DMS53 treated with DMSO at 0.1 percent for 48 hours (cell line): Measurements from ENCODE around the gene ADARB2.

Source experiments
- DNase-seq: peaks from one replicate; lab custom pipeline; 2025; ENCODE audit not compliant: unreplicated experiment; lab: John Stamatoyannopoulos, UW

The ADARB2 gene

DNA sequence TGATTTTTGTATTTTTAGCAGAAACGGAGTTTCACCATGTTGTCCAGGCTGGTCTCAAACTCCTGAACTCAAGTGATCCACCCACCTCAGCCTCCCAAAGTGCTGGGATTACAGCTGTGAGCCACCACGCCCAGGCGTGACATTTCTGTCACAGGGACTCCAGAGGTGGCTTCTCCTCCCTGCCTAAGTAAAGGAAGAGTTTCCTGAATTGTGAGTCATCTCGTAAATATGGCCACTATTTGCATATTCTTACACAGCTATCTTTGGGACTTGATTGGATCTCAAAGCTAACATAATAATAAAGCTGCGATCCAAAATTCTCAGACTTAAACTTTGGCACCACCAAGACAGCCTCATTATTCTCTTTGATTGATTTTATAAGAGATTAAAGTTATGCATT is 50.1 kb downstream of the ADARB2 start:
- DNase-seq: no peak

DNA sequence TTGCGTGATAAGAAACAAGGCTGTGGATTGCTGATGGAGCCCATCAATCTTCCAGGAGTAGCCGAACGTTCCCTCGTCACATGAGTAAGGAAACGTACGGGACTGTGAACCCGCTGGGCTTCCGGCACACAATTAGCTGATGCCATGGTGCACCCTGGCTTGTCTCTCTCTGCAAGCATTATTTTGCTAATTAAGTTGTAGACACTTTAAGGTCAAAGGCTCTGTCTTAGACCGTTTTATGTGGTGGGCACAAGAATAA is 50.9 kb downstream of the ADARB2 start:
- no peak for DNase-seq

DNA sequence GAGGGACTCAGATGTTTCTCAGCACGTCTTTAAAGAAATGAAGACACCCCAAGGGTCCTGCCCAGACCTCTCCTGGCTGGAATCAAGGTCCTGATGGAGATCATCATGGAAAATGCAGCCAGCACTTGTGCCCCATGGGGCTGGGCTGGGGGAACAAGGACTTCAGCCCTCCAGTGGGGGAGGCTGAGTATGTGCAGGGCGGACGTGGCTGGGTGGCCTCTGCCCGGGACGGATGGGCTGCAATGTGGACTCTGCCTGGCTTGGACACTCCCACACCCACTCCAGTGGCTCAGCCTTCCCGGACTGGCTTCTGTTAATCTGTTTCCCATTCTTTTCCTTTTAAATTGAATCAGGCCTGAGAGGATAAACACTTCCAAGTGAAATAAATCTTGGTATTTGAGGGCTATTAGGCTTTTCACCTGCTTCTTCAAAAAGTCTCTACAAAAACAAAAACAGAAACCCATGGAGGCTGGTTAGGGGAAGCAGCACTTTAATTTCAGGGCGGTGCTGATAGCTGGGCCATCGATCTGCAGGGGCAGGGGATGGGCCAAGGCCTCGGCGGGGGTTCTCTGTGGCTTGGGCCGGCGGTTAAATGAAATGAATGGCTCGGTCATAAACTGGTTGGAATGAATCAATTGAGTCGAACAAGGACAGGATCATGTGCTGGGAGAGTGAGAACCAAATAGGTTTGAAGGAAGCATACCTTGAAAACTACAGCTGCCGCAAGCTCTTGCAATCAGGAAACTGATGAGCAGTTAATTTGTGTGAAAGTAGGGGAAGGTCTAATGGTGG is 51.4 kb downstream of the ADARB2 start:
- no peak for DNase-seq

DNA sequence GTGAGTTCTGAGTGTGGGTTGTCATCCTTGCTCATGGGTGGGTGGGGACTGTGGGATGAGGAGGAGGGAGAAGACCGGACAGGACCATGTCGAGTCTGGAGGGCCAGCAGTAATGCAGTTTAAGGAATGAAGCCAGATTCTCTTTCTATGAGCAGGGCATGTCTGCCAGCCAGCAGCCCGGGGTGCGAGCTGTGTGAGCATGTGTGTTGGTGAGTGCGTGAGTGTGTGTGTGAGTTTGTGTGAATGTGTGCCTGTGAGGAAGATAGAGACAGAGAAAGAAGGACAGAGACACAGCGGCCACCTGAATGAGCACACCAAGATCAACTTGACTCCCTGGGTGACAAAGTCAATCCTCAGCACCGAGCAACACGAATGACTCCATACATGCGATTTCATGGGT is 52.3 kb downstream of the ADARB2 start:
- DNase-seq: no peak

DNA sequence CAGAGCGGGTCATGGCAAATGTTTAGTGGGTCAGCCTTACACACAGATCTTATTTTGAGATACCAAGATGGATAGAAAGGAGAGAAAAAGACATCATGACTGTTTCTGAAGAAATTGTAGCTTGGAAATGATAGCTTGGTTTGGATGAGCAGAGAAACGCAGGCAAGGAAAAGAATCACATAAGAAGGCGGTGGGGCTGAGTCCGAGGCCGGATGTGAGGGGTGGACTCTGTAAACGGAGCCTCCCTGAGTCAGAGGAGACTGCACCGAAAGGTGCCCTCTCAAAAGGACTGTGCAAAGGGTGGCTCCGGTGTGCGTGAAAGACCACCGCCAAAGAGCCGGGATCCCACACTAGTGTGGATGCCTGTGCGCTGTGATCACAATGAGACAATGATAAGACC is 53.7 kb downstream of the ADARB2 start:
- no peak for DNase-seq

DNA sequence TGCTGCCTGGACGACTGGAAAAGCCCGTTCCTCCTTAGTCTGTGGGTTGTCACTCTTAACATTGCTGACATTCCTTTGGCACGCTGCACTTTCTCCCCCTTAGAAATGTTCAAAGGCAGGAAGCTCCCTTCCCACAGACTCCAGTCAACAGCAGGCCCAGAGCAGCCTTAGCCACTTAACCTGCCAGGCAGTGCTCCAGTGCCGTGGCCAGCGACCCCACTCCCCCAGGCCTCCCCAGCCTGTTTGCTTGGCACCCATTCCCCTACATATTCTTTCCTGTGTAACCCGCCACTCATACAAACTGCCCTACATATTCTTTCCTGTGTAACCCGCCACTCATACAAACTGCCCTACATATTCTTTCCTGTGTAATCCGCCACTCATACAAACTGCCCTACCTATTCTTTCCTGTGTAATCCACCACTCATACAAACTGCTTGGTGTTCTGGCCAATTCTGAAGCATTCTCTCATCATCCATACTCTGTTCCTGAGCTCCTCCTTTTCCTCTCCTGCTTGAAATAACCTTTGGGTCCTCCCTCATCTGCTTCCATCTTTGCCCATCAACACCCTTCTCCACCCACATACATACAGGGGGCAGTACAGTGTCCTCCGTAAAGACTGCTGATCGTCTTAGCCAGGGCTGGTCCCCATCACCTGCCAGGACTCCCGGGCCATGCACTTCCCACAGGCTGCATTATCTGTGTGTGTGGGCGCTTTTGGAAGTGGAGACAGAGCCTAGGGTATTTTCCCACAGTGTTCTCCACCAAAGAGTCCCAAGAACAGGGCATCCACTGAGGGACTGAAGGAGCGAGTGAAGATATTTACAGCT is 57.3 kb downstream of the ADARB2 start:
- no peak for DNase-seq

DNA sequence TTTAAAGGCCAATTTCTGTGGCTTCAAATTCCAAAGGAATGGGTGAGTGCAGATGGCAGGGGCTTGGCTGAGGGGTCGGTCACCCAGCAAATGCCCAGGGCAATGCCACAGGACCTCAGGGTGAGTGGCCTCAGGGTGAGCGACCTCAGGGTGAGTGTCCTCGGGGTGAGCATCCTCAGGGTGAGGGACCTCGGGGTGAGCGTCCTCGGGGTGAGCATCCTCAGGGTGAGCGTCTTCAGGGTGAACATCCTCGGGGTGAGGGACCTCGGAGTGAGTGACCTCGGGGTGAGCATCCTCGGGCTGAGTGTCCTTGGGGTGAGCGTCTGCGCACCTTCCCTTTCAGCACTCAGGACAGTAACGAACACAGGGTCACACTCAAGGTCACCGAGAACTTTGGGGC is 59.2 kb downstream of the ADARB2 start:
- no peak for DNase-seq

DNA sequence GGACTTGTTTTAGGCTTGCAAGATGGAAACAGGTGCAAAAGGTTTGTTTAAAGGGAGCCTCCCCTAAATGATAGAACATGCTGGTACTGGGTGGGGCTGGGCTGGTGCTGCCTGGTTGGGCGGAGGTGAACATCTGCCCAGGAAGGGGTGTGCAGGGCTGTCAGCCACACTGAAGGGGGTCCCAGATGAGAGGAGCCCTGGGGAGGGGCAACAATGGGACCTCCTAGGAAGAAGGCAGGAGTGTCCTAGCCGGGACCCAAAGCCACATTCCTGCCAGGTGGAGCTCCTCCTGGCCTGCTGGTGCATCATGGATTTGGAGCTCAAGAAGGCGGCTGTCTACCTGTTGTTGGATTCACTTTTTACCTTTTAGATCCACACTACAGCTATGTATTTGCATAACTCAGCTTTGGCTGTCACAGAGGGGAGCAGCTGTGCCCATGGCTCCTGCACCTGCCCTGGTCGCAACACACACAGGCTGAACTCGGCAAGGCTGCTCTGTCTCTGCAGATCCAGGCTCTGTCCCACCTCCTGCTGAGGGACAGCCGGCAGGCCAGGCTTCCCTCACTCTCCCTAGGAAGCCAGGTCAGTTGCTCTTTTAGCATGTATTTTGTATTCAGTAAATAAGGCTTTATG is 59.9 kb downstream of the ADARB2 start:
- no peak for DNase-seq

DNA sequence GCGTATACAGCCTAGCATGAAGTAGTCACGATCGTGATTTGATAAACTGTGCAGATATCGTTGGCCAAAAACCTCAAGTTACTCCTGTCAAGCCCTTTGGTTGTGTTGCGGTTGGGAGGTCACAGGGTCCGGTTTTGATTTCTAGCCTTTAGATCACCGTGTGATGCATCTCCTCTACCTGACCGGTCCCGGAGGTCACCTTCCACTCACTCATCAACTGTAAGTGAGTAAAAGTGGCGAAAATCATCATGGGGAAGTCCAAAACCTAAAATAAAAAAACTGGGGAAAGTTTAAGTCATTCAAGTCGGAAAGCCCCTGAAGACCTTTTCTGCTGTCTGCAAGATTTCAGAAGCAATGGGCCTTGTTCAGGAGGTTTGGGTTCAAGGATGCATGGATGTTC is 62.8 kb downstream of the ADARB2 start:
- no peak for DNase-seq

DNA sequence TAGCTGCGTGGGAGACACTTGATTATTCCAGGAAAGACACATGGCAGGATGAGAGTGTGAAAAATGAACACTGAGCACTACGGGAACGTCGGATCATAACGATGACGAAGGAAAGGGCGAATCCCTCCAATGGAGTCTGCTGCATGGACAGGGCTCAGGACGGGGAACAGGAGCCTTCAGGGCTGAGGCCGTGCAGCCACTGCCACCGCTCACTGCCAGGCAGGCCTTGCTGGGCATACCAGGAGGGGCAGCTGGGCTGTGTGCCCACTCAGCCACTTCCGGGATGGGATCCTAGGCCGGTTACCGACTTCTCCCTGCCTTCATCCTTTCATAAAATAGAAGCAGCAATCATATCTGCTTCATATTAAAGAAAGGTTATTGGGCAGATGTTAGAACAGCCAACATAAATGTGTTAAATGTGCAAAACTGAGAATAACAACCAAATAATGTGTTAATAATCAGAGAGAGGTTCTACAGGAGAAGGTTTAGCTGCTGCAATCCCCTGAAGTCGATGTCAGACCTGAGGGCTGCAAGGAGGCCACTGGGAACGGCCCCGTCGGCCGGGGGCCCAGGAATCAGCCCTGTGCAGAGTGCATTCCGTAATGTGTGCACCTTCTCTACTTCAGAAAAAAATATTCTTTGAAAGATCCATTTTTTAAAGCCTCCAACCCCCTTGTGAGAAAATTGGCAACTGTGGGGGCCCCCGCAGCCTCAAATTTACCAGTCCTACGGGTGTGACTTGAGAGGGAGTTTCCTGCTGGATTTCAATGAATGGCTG is 63.6 kb downstream of the ADARB2 start:
- DNase-seq: no peak

DNA sequence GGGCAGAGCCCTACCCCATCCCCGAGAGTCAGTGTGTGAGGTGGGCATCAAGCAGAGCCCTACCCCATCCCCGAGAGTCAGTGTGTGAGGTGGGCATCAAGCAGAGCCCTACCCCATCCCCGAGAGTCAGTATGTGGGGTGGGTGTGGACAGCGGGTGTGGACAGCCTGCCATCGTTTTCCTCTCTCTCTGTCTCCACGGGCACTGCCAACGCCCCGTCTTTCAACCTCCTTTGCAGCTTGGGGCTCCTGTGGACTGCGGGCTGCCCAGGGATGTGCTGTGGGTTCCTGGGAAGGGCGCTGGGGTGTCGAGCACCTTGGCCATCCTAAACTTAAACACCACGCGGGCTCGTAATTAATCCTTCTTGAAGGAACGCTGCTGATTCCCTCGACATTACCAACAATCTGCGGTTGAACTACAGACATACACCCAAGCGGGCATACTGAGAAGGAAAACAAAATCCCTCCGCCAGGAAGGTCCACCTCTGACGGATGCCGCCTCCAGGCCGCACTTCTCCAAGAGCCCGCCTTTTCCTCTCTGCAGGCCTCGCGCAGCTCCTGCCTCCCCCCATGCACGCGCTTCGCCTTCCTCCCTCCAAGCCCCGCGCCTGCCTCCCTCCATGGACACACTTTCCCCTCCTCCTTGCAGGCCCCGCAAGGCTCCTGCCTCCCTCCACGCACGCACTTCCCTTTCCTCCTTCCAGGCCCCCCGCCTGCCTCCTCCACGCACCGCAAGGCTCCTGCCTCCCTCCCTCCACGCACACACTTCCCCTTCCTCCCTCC is 65.1 kb downstream of the ADARB2 start:
- no peak for DNase-seq

DNA sequence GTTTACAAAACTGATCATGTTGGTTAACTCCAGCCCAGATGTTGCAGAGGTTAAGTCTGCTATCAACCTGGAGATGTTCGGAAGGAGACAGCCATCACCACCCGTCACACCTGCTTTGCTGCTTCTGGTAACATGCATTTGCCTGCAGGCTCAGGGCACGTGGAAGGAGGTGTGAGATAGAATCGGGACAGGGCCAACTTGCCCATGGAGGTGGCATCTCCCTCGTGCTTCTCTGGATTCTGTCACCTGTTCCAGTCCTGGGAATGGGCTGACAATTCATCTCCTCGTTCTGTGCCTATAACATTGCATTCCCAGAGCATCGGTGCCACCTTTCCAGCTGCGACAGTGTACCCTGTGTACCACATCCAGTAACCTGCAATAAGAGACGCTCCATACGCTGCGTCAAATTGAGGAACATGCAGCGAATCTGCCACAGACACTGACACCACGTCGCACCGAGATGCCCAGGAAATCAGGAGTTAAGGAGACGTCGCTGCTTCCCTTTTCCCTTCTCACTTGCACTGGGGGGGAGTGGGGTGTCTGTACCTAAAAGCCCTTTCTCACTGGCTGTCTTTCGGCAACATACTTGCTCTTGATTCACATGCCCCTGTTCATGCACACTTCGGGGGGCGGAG is 65.8 kb downstream of the ADARB2 start:
- no peak for DNase-seq

DNA sequence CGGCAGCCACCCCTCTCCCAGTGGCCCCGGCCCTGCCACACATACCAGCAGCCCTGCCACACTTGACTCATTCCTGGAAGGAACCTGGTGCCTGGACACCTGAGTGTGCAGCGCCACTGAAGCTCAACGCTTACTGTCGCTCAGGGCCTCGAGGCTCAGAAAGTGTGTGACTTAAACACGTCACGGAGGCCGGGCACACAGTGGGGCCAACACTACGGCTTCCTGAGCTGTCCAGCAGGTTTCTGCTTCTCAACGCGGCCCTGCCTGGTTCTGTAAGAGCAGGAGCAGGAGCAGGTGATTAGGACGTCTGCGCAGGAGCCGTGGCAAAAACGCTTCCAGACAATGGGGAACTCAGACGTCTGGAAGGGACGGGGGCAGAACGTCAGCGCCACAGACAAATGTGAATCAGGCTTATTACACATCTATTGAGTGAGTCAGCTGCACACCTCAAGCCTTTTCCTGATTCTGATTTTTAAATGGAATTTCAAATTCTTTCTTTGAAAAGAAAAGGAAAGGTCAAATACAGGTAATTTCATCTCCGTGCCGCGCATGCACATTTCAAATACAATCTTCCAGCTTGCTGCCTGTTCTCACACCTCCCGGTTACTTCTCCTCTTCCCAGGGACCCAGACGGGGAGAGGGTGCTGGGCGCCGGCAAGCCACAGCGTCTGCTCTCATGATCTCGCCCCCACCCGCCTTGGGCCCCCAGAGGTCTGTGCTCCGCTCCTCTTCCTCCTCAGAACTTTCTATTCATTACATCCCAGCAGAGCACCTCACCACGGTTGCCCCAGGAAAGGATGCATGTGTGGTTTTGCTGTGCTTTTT is 66.6 kb downstream of the ADARB2 start:
- DNase-seq: no peak

DNA sequence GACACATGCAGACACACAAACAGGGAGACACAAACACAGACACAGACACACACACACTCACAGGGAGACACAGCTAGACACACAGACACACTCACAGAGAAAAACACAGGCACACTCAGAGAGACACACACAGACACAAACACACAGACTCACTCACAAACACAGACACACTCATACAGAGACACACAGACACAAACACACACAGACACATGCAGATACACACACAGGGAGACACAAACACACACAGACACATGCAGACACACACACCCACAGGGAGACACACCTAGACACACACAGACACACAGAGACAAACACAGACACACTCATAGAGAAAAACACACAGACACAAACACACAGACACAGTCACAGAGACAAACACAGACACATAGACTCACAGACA is 67.9 kb downstream of the ADARB2 start:
- no peak for DNase-seq

DNA sequence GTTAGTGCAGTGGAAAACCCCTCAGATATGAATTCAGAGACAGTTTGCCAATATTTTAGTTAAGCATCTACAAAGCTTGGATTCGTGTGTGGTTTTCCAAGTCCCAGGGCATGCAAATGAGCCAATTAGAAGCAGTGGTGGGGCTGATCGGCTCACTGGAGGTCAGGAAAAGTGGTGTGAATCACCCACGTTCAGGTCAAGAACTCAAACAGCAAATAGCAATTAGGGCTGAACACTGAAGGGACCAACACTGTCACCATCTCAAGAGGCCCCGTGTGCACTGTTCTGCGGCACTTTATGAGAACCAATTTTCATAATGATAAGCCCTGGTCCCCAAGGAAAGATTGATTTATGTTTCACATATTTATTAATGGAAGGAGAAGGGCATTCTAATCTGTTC is 68.9 kb downstream of the ADARB2 start:
- DNase-seq: no peak

DNA sequence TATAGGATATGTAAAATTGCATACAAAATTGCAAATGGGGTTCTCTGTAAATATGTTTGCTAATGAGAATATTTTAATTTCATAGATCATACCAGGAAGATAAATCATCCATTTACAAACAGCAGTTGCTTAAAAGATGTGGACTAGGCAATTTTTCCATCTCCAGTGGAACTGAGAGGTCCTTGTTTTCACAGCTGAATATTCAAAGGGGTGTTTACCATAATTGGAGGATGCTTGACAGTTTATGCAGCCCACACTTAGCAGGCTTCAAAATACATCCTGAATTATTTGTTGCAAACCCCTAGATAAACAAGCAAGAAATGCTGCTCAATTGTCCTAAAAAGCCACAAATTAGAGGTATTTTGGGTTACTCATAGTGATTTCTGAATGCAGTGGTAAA is 69.9 kb downstream of the ADARB2 start:
- no peak for DNase-seq

DNA sequence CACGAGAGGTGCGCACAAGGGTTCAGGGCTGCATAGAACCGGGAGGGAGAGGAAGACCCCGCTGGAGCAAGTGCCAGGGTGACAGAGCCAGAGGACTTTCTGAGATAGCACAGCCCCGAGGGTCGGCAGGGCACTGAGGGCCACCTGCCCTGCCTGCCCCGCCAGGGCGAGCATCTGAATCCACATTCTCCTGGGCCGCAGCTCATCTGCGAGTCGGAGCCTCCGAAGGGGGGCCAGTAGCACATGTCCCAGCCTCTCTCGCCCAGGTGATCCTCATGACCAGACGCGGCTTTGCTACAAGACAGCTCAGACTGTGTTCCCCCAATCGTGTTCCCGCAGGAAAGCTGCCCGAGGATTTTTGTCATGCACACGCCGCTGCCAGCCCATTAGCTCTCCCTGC is 71.2 kb downstream of the ADARB2 start:
- no peak for DNase-seq

DNA sequence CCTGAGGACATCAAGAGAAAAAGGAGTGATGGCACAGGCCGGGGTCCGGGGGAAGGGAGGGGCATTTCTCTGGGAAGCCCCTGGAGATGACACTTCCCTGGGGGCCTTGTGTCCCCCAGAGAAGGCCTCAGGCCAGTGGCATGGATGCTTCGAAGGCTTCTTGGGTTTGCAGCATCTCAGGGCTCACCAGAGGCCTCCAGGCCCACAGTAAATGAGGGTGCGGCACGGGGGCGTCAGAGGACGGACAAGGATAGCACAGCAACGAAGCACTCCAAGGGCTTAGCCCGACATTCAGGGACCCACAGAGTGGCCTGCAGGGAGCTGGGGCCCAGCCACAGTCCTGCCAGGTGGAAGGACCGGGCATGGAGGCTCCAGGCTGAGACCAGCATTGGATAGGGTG is 71.6 kb downstream of the ADARB2 start:
- DNase-seq: no peak

DNA sequence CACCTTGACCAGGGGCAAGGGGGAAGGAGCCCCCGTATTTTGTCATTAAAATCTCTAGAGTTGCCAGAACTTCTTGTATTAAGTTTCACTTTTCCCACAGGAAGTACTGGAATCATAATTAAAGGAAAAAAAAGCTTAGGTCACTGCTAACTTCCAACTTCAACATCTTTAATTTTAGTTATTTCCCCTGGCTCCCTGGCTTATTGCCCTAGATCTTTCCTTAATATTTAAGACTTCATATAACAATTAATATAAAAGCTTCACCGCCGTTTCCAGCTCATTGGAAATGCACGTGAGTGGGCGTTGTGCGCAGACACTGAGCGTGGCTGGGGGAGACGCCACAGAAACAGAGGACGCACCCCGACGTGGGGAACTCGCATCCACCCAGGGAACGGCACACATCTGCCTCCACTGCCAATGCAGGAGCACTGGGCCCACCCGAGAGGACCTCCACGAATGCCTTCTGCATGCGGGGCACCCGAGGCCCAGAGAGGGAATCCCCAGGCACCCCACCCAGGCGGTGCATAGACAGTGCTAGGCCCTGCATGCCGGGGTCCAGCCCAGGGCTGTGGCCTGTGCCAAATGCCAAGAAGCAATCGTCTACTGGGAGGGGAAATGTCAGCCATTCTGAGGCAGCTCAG is 72.2 kb downstream of the ADARB2 start:
- no peak for DNase-seq
